Panc1 (cell line): Measurements from ENCODE around the gene SLC22A3. TPM values are rescaled to one million over a fixed set of nuclear protein-coding genes. Genes with fewer than 3 reads are reported as not detected.
A peak's percentile ranks its signal among the peaks of the same experiment; 100 is the strongest.

ENCODE experiments used
- ATAC-seq: fragments of 200-7000 bp; cut with Tn5 transposase; 2 replicates; pipeline ENCODE4 v1.9.1; 2020; ENCODE audit warnings: mild to moderate bottlenecking, moderate library complexity
- BruUV-seq: library from RNA; stranded (reverse); fragments of 400-500 nt; replicated peaks from 2 replicates; lab custom pipeline; 2021; lab: Mats Ljungman, UMichigan
- CTCF ChIA-PET: fragments of 300-600 bp; sonication (Branson Sonifier 250); formaldehyde crosslinking; loops from one replicate; lab custom pipeline; 2022; ENCODE audit warnings: antibody characterized with exemption; lab: Charles Lee
- POLR2A ChIA-PET: fragments of 300-600 bp; sonication (Branson Sonifier 250); formaldehyde crosslinking; loops from one replicate; lab custom pipeline; 2022; ENCODE audit warnings: antibody characterized with exemption; lab: Charles Lee
- DNase-seq: peaks from one replicate; pipeline ENCODE4 v3.0.0-alpha.2; 2010; ENCODE audit warnings: low read depth, low spot score
- H3K27ac ChIP-seq: 2 replicates; pipeline ENCODE4 v1.5.1; 2011; ENCODE audit warnings: mild to moderate bottlenecking, low read length, inconsistent platforms
- H3K27me3 ChIP-seq: fragments of 200-500 bp; sonication (Bioruptor generic); 2 replicates; pipeline ENCODE4 v1.6.0; 2014; ENCODE audit warnings: low read length, inconsistent platforms; ENCODE audit not compliant: control insufficient read depth, insufficient read depth
- H3K36me3 ChIP-seq: fragments of 200-500 bp; sonication (Bioruptor generic); 2 replicates; pipeline ENCODE4 v1.5.1; 2014; ENCODE audit warnings: inconsistent platforms, mild to moderate bottlenecking, low read length, moderate library complexity; ENCODE audit not compliant: control insufficient read depth, insufficient read depth
- H3K4me1 ChIP-seq: 2 replicates; pipeline ENCODE4 v1.5.1; 2011; ENCODE audit warnings: inconsistent platforms, mild to moderate bottlenecking, low read length, moderate library complexity; ENCODE audit not compliant: control insufficient read depth, insufficient read depth
- H3K4me3 ChIP-seq, 2 experiments: 2 replicates each; pipeline ENCODE4 v1.5.1; 2011 to 2012; ENCODE audit warnings: low read depth in 2 of 2, low read length in 2 of 2, mild to moderate bottlenecking in 2 of 2, inconsistent platforms in 1 of 2, moderate library complexity in 1 of 2
- H3K9me3 ChIP-seq: fragments of 200-500 bp; sonication (Bioruptor generic); 2 replicates; pipeline ENCODE4 v1.5.1; 2014; ENCODE audit warnings: low read depth, mild to moderate bottlenecking, inconsistent platforms, low read length, moderate library complexity; ENCODE audit not compliant: control insufficient read depth, insufficient read depth
- POLR2AphosphoS5 ChIP-seq: IDR thresholded peaks from 2 replicates; pipeline ENCODE4 v1.6.1; 2012; ENCODE audit warnings: mild to moderate bottlenecking, low read depth, low read length, moderate library complexity
- SIN3A ChIP-seq: IDR thresholded peaks from 2 replicates; pipeline ENCODE4 v1.6.1; 2012; ENCODE audit warnings: low read depth, mild to moderate bottlenecking, low read length, moderate library complexity, borderline replicate concordance; ENCODE audit not compliant: insufficient read depth
- TCF7L2 ChIP-seq: IDR thresholded peaks from 2 replicates; pipeline ENCODE4 v1.6.1; 2011; ENCODE audit warnings: mild to moderate bottlenecking, low read depth, low read length, inconsistent platforms
- in situ Hi-C: cut with HindIII; loops from 2 replicates; pipeline ENCODE4 v1.10.0; 2016; ENCODE audit warnings: low sequenced_read_pairs, low pct_unique_long_range_greater_than_20kb
- intact Hi-C: fragments of 100-400 bp; cut with micrococcal nuclease; formaldehyde crosslinking; loops from one replicate; pipeline ENCODE4 v1.10.0; 2022; ENCODE audit not compliant: unreplicated experiment
- total RNA-seq: library from RNA; stranded (reverse); gene quantifications from one replicate; pipeline ENCODE4 v1.2.1, GENCODE V29; 2021; ENCODE audit not compliant: unreplicated experiment
- TF ChIP-seq, protein P1 (sequence below), 2 experiments: IDR thresholded peaks; 2 replicates each; pipeline ENCODE4 v1.6.1; 2011 to 2012; ENCODE audit warnings: low read depth in 2 of 2, control low read depth in 1 of 2, low read length in 1 of 2, mild to moderate bottlenecking in 1 of 2, moderate library complexity in 1 of 2; ENCODE audit not compliant: insufficient read depth in 1 of 2
- TF ChIP-seq, protein P2 (sequence below): fragments of 450-650 bp; IDR thresholded peaks from 2 replicates; pipeline ENCODE4 v1.5.1; 2017; ENCODE audit warnings: mild to moderate bottlenecking

Gene SLC22A3
- total RNA-seq, 1 experiment from 2014 or later, result not detected

DNA sequence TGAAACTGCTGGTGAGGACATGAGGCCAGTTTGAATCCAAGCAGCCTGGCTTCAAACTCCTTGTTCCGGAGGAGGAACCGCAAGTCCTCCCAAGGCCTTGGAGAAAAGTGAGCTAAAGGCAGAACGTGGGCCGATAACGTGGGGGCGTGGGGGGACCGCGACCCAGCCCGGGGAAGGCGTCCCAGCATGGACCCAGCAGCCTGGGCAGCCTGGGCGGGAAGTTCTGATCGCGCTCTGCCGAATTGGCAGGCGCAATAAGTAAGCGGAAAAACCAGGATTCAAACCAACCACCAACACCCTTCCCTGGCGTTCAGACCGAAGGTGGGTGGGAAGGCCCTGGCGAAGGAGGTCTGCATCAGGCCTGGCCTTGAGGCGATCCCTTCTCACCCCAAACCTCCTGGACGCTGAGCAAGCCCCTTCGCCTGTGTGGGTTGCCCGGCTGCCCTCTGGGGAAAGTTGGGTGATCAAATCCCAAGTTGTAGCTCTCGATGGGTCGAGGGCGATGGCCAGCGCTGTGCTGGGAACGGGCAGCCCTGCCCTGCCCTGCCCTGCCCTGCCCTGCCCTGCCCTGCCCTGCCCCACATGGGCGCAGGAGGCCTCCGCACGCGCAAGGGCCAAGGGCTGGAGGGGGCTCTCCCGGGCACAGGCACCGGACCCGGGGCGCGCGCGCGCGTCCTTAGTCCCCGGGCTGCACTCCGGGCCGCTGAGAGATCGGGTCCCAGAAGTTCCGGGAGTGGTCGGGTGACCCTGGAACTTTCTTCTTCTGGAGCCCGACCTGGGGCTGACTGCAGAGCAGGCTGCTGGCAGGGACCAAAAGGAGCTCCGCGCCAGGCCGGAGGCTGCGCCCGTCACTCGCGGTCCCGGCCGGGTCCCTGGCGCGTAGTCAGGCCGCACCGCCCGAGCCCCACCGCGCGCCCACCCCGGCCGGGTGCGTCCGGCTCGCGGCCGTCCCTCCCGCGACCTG is 637 bp upstream of the SLC22A3 start:
- no peak overlapping the region for H3K27ac ChIP-seq
- peaks cover 33% of the 10 kb centered on the region for H3K27me3 ChIP-seq
- no peaks in the 10 kb centered on the region for H3K9me3 ChIP-seq
- POLR2A ChIA-PET, result no interaction called here
- TF ChIP-seq, protein P1, sequence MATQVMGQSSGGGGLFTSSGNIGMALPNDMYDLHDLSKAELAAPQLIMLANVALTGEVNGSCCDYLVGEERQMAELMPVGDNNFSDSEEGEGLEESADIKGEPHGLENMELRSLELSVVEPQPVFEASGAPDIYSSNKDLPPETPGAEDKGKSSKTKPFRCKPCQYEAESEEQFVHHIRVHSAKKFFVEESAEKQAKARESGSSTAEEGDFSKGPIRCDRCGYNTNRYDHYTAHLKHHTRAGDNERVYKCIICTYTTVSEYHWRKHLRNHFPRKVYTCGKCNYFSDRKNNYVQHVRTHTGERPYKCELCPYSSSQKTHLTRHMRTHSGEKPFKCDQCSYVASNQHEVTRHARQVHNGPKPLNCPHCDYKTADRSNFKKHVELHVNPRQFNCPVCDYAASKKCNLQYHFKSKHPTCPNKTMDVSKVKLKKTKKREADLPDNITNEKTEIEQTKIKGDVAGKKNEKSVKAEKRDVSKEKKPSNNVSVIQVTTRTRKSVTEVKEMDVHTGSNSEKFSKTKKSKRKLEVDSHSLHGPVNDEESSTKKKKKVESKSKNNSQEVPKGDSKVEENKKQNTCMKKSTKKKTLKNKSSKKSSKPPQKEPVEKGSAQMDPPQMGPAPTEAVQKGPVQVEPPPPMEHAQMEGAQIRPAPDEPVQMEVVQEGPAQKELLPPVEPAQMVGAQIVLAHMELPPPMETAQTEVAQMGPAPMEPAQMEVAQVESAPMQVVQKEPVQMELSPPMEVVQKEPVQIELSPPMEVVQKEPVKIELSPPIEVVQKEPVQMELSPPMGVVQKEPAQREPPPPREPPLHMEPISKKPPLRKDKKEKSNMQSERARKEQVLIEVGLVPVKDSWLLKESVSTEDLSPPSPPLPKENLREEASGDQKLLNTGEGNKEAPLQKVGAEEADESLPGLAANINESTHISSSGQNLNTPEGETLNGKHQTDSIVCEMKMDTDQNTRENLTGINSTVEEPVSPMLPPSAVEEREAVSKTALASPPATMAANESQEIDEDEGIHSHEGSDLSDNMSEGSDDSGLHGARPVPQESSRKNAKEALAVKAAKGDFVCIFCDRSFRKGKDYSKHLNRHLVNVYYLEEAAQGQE (IDR thresholded peaks at IDR 0.05; ENCODE audit: insufficient read depth in 1 of 2, low read depth in 2 of 2, low read length in 1 of 2), result no peak
- no peak for TF ChIP-seq POLR2AphosphoS5
- TF ChIP-seq SIN3A, result no peak
- TF ChIP-seq, protein P2, sequence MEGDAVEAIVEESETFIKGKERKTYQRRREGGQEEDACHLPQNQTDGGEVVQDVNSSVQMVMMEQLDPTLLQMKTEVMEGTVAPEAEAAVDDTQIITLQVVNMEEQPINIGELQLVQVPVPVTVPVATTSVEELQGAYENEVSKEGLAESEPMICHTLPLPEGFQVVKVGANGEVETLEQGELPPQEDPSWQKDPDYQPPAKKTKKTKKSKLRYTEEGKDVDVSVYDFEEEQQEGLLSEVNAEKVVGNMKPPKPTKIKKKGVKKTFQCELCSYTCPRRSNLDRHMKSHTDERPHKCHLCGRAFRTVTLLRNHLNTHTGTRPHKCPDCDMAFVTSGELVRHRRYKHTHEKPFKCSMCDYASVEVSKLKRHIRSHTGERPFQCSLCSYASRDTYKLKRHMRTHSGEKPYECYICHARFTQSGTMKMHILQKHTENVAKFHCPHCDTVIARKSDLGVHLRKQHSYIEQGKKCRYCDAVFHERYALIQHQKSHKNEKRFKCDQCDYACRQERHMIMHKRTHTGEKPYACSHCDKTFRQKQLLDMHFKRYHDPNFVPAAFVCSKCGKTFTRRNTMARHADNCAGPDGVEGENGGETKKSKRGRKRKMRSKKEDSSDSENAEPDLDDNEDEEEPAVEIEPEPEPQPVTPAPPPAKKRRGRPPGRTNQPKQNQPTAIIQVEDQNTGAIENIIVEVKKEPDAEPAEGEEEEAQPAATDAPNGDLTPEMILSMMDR, result no peak
- no peak for TF ChIP-seq TCF7L2
- CTCF ChIA-PET, result no interaction called here
- ATAC-seq (peak; percentile 66), DNase-seq (no peak)
- no TSS peak for BruUV-seq
- no peak overlapping the region for H3K4me3 ChIP-seq
- in situ Hi-C loops (no loop called here), intact Hi-C loops (no loop called here)
- H3K36me3 ChIP-seq, result no peaks in the 10 kb centered on the region
- no peaks in the 10 kb centered on the region for H3K4me1 ChIP-seq

DNA sequence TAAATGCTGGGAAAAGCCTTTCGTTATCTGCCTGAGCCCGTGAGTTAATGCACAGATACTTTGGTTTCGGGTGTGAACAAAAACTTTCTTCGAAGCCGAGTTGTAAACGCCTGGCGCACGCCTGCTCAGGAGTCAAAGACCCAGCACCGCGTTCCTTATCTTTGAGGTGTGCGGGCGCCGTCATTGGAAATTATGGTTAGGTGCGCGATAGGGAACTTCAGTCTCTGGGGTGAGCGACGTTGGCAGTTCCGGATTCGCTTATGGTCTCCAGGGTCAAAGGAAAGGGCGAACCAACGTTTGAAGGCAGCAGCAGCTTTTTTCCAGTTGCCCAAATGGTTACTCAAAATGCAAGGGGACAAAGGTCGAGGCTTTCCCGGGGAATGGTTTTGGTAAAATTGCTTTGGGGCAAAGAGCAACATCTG is 853 bp downstream of the SLC22A3 start:
- no peak for DNase-seq
- TF ChIP-seq, protein P1 (IDR thresholded peaks at IDR 0.05; ENCODE audit: insufficient read depth in 1 of 2, low read depth in 2 of 2, low read length in 1 of 2), result no peak
- TF ChIP-seq SIN3A (no peak), POLR2AphosphoS5 (no peak), TCF7L2 (no peak)
- TF ChIP-seq, protein P2, result no peak
- in situ Hi-C loops (no loop called here), intact Hi-C loops (no loop called here)
- no TSS peak for BruUV-seq
- peak overlapping the region; percentile 22 to 40 for H3K4me3 ChIP-seq
- peaks cover 33% of the 10 kb centered on the region for H3K27me3 ChIP-seq
- ATAC-seq, result peak; percentile 11; the same call in 1 of the 2 replicates
- ChIA-PET CTCF (no interaction called here), POLR2A (no interaction called here)
- H3K27ac ChIP-seq, result no peak overlapping the region
- H3K9me3 ChIP-seq, result no peaks in the 10 kb centered on the region
- no peaks in the 10 kb centered on the region for H3K36me3 ChIP-seq
- H3K4me1 ChIP-seq, result no peaks in the 10 kb centered on the region
